GM21526 (cell line): Measurements from ENCODE around the gene GGTLC2.
"Not testable (repeated sequence)": the region's sequence is repeated elsewhere in the genome, so short reads cannot be mapped to it uniquely, and the experiment has no call there.

Experiments
- ATAC-seq: cut with Tn5 transposase; IDR thresholded peaks from one replicate; pipeline ENCODE4 v1.9.1; 2021; ENCODE audit warnings: moderate library complexity; ENCODE audit not compliant: unreplicated experiment, low FRiP score

Gene GGTLC2

DNA sequence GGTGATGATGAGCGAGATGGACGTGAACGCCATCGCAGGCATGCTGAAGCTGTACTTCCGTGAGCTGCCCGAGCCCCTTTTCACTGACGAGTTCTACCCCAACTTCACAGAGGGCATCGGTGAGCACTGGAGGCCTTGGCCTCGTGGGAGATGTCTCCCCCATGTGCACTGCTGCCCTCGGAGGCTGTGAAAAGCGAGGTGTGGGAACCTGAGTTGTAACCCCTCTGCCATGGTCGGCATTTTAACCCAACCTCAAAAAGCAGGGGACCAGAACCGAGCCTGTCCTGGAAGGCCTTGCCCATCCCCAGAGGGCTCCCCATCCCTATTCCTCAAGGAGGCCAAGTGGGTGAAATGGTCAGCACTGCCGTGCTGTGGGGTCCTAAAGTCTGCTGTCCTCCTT is 10.9 kb upstream of the GGTLC2 start:
- ATAC-seq: not testable (repeated sequence)

GRCh38 chr22:22636260-22636659 is 8.2 kb upstream of the GGTLC2 start:
- ATAC-seq: not testable (repeated sequence)

GRCh38 chr22:22638313-22638712 is 6.1 kb upstream of the GGTLC2 start:
- ATAC-seq: not testable (repeated sequence)

DNA sequence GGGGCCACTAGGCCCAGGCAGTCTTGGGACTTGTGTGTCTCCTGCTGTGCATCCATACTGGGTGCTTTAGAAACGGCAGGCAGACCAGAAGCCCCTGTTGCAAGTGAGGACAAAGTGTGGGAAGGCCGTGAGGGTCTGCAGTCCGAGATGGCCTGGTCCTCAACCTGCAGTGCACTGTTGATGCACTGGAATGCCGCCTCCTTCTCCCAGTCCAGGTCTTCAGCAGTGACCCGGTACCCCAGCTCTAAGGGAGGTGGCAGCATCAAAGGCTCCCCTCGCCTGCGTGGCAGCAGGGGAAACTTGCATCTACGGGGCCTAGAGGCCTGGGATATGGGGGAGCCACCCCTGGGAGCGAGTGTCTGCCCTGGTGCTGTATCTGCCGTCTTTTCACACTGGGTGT is 2.2 kb upstream of the GGTLC2 start:
- not testable (repeated sequence) for ATAC-seq

- ATAC-seq: not testable (repeated sequence)
Observed at GRCh38 chr22:22645969-22646368, 1.6 kb downstream of the GGTLC2 start.

DNA sequence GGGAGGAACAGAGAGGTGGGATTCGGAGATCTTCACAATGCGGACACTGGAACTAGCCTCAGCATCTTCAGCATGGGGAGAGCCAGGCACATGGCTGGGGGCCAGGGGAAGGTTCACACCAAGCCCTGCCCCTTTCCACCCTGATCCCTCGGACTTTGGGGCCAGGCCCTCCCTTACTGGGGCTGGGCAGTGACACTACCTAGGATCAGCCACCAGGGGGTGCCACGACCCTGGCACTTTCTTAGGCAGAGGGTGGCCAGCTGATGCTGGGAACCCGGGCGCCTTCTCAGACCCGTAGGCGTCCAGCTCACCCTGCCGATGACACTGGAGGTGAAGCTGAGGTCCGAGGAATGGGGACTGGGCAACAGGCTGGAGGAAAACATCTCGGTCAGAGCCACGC is 3.5 kb downstream of the GGTLC2 start:
- not testable (repeated sequence) for ATAC-seq

GRCh38 chr22:22648863-22649536 is 4.6 kb downstream of the GGTLC2 start:
- not testable (repeated sequence) for ATAC-seq

GRCh38 chr22:22649761-22650160 is 5.3 kb downstream of the GGTLC2 start:
- not testable (repeated sequence) for ATAC-seq

DNA sequence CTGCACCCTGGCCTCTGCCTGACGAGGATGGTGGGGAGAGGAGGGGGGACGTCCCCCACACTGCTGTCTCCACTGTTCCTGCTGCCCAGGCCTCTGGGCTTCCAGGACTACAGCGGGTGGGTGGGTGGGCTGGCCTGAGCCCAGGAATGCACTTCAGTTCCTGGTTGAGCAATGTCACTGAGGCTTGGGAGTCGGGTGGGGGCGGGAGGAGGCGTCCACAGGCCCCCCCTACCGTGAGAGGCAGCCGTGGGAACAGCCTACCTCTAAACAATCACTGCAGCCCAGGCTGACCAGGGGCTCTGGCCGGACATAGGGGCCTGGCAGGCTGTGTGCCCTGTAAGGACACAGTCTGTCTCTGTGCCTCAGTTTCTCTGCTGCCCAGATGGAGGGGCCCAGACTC is 6.0 kb downstream of the GGTLC2 start:
- not testable (repeated sequence) for ATAC-seq

DNA sequence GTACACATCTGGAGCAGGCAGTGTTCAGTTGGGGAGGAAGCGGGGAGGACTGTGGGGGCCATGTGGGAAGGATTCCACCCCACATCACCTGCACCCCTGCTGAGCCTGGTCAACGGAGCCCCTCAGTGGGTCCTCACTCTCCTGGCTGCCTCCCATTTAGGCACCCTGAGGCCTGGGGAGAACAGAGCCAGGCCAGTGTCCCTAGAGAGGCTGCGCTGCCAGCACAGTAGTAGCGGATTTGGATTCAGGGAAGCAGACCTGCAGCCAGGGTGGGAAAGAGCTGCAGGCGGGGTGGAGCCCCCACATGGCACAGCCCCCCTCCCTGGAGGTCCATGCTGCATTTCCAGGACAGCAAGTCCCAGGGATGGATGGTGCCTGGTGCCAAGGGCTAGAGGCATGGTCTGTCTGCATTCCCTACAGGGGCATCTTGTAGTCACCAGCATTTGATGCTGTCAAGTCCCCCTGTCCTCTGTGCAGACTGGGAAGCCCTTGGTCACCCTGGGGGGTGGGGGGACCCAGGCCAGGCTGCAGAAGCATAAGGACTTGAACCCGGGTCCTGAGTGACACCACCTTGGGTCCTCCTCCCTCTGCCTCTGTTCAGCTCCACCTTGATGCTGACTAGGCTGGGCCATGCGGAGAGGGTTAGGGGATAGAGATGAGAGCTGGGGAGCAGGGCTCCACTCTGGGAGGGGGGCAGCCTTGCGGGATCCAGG is 6.5 kb downstream of the GGTLC2 start:
- ATAC-seq: not testable (repeated sequence)

- not testable (repeated sequence) for ATAC-seq
Observed at GRCh38 chr22:22651593-22651992, 7.2 kb downstream of the GGTLC2 start.

DNA sequence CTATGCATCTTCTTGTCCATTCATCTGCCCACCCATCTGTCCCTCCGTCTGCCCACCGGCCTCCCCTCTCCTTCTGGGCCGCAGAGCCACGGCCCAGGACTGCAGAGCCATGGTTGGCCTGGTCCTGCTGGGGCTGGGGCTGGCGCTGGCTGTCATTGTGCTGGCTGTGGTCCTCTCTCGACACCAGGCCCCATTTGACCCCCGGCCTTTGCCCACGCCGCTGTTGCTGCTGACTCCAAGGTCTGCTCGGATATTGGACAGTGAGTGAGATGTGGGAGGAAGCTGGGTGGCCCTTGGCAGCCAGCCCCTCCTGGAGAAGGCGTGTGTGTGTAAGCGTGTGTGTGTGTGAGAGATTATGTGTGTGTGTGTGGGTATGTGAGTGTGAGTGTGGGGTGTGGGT is 7.7 kb downstream of the GGTLC2 start:
- ATAC-seq: not testable (repeated sequence)

DNA sequence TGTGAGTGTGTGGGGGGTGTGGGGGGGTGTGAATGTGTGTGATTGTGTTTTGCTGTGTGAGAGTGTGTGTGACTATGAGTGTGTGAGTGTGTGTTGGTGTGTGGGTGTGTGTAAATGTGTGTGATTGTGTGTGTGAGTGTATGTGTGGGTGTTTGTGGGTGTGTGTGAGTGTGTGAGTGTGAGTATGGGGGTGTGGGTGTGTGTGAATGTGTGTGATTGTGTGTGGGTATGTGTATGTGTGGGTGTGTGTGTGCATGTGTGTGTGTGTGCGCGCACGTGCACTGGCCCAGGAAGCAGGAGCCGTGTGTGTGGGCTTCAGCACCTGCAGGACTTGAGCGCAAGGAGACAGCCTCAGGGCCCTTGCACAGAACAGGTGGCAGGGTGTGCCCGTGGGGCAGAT is 8.2 kb downstream of the GGTLC2 start:
- not testable (repeated sequence) for ATAC-seq

DNA sequence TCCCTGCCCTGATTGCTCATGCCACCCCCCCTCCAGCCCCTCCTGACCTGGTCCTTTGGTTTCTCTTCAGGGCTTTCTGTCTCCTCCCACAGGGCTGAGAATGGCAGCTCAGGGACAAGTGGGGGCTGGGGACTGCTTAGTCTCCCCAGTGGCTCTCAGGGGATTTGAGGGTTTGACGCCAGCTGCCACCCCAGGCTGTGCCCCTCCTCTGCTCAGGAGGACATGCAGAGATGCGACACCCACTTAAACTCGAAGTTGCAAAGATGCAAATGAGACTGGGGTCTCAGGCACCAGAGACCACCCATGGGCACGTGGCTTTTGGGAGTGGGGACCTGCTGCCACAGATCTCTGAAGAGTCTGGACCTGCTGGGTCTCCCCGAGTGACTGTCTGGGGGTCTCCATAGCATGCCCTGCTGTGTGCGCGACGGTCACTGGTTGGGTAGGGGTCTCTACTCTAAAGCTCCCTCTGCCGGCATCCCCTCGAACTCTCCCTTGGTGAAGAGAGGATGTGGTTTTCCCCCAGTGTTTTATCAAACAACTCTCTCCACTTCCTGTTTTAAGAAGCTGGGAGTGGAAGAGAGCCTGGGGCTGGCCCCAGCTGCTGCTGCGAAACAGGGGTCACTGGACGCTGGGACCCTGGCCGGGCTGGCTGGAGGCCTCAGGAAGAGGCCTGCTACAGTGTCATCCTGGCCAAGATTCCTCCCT is 9.4 kb downstream of the GGTLC2 start:
- not testable (repeated sequence) for ATAC-seq

- ATAC-seq: no peak
Observed at GRCh38 chr22:22655452-22656290, 11.3 kb downstream of the GGTLC2 start.

- no peak for ATAC-seq
Observed at GRCh38 chr22:22657712-22658111, 13.3 kb downstream of the GGTLC2 start.

GRCh38 chr22:22661275-22661674 is 16.9 kb downstream of the GGTLC2 start:
- ATAC-seq: no peak

DNA sequence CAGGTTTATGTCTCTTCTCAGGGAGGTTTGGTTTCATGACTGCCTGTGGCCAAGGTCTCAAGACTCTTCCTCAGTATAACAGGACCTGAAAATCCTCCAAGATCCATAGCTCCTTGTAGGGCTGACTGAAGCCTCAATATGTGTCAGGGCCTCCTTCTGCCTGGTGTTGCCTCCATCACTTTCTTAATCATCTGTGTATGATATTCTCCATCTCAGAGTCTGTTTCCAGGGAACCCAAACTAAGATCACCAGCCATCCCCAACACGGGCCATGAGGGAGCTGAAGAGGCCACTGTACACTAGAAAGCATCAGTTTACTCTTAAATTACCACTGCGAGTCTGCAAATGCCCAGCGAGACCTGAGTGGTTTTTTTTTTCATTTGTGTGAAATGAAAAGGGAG is 17.7 kb downstream of the GGTLC2 start:
- no peak for ATAC-seq

- no peak for ATAC-seq
Observed at GRCh38 chr22:22663861-22664800, 19.7 kb downstream of the GGTLC2 start.
